SU-DHL-6 (cell line): Measurements from ENCODE around the gene PILRA.
A peak's percentile ranks its signal among the peaks of the same experiment; 100 is the strongest.

Source experiments
- H2AFZ ChIP-seq: fragments of 200-600 bp; sonication (generic); 2 replicates; pipeline ENCODE4 v1.6.1; 2014; ENCODE audit warnings: low read depth, mild to moderate bottlenecking, moderate library complexity, mixed read lengths, antibody characterized with exemption, low read length; ENCODE audit not compliant: severe bottlenecking
- H3F3A ChIP-seq: fragments of 200-600 bp; shearing (Covaris generic); 2 replicates; pipeline ENCODE4 v1.6.0; 2016; ENCODE audit warnings: antibody characterized with exemption, mild to moderate bottlenecking; ENCODE audit not compliant: insufficient read depth
- H3K27ac ChIP-seq: fragments of 200-600 bp; sonication (generic); 2 replicates; pipeline ENCODE4 v1.5.1; 2016; ENCODE audit warnings: low read depth, mild to moderate bottlenecking, low read length, moderate library complexity, mixed read lengths
- H3K27me3 ChIP-seq: fragments of 200-600 bp; sonication (generic), shearing (Covaris generic); 2 replicates; pipeline ENCODE4 v1.6.0; 2014; ENCODE audit warnings: mild to moderate bottlenecking, low read length
- H3K36me3 ChIP-seq: fragments of 200-600 bp; sonication (generic); 2 replicates; pipeline ENCODE4 v1.6.1; 2014; ENCODE audit warnings: mild to moderate bottlenecking, low read length, mixed read lengths
- H3K4me2 ChIP-seq: fragments of 300-600, 200-600 bp; shearing (Covaris generic), sonication (generic); 2 replicates; pipeline ENCODE4 v1.6.0; 2014; ENCODE audit warnings: low read length, low read depth, mild to moderate bottlenecking; ENCODE audit not compliant: poor library complexity, severe bottlenecking
- H3K4me3 ChIP-seq: fragments of 200-600 bp; sonication (generic); 2 replicates; pipeline ENCODE4 v1.5.1; 2014; ENCODE audit warnings: antibody characterized with exemption, low read length, mild to moderate bottlenecking, mixed read lengths; ENCODE audit not compliant: insufficient read depth, poor library complexity, severe bottlenecking
- H3K79me2 ChIP-seq: fragments of 200-600 bp; sonication (generic); 2 replicates; pipeline ENCODE4 v1.6.1; 2014; ENCODE audit warnings: mild to moderate bottlenecking, low read length, moderate library complexity; ENCODE audit not compliant: insufficient read depth
- H3K9ac ChIP-seq: fragments of 200-600 bp; sonication (generic); 2 replicates; pipeline ENCODE4 v1.7.0; 2014; ENCODE audit warnings: mild to moderate bottlenecking, low read length
- H3K9me2 ChIP-seq: fragments of 200-600 bp; sonication (generic); replicated peaks from 2 replicates; pipeline ENCODE4 v1.6.1; 2014; ENCODE audit warnings: low read length; ENCODE audit not compliant: insufficient read depth
- H3K9me3 ChIP-seq: fragments of 200-600 bp; sonication (generic); 2 replicates; pipeline ENCODE4 v1.6.1; 2014; ENCODE audit warnings: low read length, mixed read lengths; ENCODE audit not compliant: insufficient read depth
- H4K20me1 ChIP-seq: fragments of 200-600 bp; sonication (generic); 2 replicates; pipeline ENCODE4 v1.6.1; 2014; ENCODE audit warnings: low read depth, mild to moderate bottlenecking, antibody characterized with exemption, low read length, moderate library complexity, mixed read lengths
- CTCF ChIP-seq: fragments of 200-600 bp; sonication (generic); IDR thresholded peaks from one replicate; pipeline ENCODE4 v1.5.1; 2017; ENCODE audit warnings: antibody characterized with exemption, mild to moderate bottlenecking, low read length, moderate library complexity; ENCODE audit not compliant: insufficient read depth, poor library complexity, severe bottlenecking
- EZH2phosphoT487 ChIP-seq: fragments of 200-600 bp; sonication (generic), shearing (Covaris generic); conservative IDR thresholded peaks from 2 replicates; pipeline ENCODE4 v1.6.1; 2018; ENCODE audit warnings: mild to moderate bottlenecking, antibody characterized with exemption, low read length, moderate library complexity, mixed read lengths

Gene PILRA

GRCh38 chr7:100432621-100433275, 59.5 kb downstream of the PILRA start:
- H3K9ac ChIP-seq: 0 out of 2 replicates have a peak overlapping the region, but pooled peaks have one; percentile 96
- no peaks in the 10 kb centered on the region for H4K20me1 ChIP-seq
- no peaks in the 10 kb centered on the region for H3K9me2 ChIP-seq
- no peak overlapping the region for H2AFZ ChIP-seq
- TF ChIP-seq CTCF: no peak
- TF ChIP-seq EZH2phosphoT487: no peak
- H3K4me3 ChIP-seq: no peak overlapping the region
- H3F3A ChIP-seq: peaks cover 69% of the 10 kb centered on the region
- H3K4me2 ChIP-seq: peak overlapping the region; percentile 76
- peaks cover 41% of the 10 kb centered on the region for H3K79me2 ChIP-seq
- H3K27me3 ChIP-seq: no peaks in the 10 kb centered on the region
- no peaks in the 10 kb centered on the region for H3K36me3 ChIP-seq
- H3K27ac ChIP-seq: peak overlapping the region; percentile 89; the same call in 1 of the 2 replicates
- no peaks in the 10 kb centered on the region for H3K9me3 ChIP-seq

- Histone ChIP-seq H3K4me3 (no peak overlapping the region), H3K36me3 (no peaks in the 10 kb centered on the region)
Measured at GRCh38 chr7:100433276-100433591, 59.9 kb downstream of the PILRA start.

GRCh38 chr7:100433592-100434296, 60.5 kb downstream of the PILRA start:
- no peaks in the 10 kb centered on the region for H4K20me1 ChIP-seq
- H3K9ac ChIP-seq: peak overlapping the region; percentile 96
- H3K79me2 ChIP-seq: peaks cover 41% of the 10 kb centered on the region
- no peaks in the 10 kb centered on the region for H3K27me3 ChIP-seq
- H3K27ac ChIP-seq: peak overlapping the region; percentile 89
- no peaks in the 10 kb centered on the region for H3K36me3 ChIP-seq
- H3K9me2 ChIP-seq: no peaks in the 10 kb centered on the region
- TF ChIP-seq CTCF (no peak), EZH2phosphoT487 (no peak)
- H3K9me3 ChIP-seq: no peaks in the 10 kb centered on the region
- H3K4me2 ChIP-seq: peak overlapping the region; percentile 90
- peaks cover 72% of the 10 kb centered on the region for H3F3A ChIP-seq
- no peak overlapping the region for H2AFZ ChIP-seq
- no peak overlapping the region for H3K4me3 ChIP-seq

More at GRCh38 chr7:100433276-100433591, 59.9 kb downstream of the PILRA start:
- Histone ChIP-seq H4K20me1 (no peaks in the 10 kb centered on the region), H3K4me2 (no peak overlapping the region), H3K79me2 (peaks cover 41% of the 10 kb centered on the region), H3F3A (peaks cover 70% of the 10 kb centered on the region), H3K9me2 (no peaks in the 10 kb centered on the region), H3K27ac (peak overlapping the region; percentile 89), H3K27me3 (no peaks in the 10 kb centered on the region), H2AFZ (no peak overlapping the region), H3K9me3 (no peaks in the 10 kb centered on the region), H3K9ac (peak overlapping the region; percentile 96; the same call in 1 of the 2 replicates)
- TF ChIP-seq CTCF (no peak), EZH2phosphoT487 (no peak)
